ENCODE results near the gene PXMP2.

GRCh38 chr12:132720606-132721345 is 33.4 kb downstream of the PXMP2 start:
- TF ChIP-seq POLR2A (IDR thresholded peaks at IDR 0.05): no peak
- TF ChIP-seq CTCF (IDR thresholded peaks at IDR 0.05): no peak
- no peak for TF ChIP-seq POLR2AphosphoS5 (IDR thresholded peaks at IDR 0.05)
- no peak for TF ChIP-seq EP300 (IDR thresholded peaks at IDR 0.05)

Data from upper lobe of left lung (tissue), 4 donors.